ENCODE measurements around the gene ELK4.
"Not testable (repeated sequence)": the region's sequence is repeated elsewhere in the genome, so short reads cannot be mapped to it uniquely, and the experiment has no call there.

ELK4 gene

DNA sequence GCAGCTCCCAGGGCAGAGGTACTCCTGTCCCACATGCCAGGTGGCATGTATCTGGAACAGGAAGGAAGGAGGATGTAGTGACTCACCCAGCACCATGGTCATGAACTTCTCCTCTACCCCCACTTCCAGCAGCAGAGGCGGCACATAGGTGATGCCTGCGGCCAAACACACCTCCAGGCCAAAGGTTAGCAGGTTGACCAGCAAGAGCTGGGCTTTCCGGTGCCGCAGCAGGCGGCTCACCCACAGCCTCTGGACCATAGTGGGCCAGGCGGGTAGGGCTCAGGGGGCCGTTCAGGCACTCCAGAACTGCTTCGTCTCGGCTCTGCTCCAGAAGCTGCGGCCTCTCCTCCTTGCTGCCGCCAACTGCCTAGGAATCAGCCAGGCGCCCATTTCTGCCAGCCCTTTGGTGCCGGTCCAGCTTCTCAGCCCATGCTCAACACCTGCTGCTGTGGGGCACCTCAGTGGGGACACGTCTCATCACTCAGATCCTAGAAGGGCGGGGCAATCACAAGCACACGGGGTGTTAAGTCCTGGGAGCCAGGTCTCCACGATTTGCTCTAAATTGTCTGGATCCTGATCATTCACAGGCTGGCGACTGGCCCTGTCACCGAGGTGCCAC is 32.7 kb upstream of the ELK4 start:
- no peak for DNase-seq

DNA sequence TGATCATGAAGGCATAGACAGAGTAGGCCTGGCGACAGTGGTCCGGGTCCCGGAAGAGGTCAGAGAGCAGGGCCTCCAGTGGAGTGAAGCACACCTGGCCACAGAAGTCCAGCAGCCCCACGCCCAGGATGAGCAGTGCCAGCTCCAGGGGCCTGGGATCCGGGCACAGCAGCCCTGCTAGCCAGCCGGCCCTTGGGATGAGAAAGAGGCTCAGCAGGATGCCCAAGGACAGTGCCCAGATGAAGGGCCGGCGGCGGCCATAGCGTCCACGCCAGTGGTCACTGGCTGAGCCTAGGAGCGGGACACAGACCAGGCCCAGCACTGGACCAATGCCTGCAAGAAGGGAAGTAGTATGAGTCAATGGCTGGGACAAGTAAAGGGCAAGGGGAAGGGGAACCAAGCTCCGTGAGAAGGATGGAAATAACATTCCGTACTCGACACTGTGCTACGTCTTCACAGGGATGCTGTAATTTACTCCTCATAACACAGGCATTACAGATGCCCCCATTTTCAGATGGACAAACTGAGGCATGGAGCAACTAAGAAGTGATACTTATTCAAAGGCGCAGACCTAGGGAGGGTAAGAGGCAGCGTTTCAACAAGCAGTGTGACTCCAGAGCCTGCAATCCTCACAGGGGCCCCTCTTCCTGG is 31.6 kb upstream of the ELK4 start:
- no peak for DNase-seq

DNA sequence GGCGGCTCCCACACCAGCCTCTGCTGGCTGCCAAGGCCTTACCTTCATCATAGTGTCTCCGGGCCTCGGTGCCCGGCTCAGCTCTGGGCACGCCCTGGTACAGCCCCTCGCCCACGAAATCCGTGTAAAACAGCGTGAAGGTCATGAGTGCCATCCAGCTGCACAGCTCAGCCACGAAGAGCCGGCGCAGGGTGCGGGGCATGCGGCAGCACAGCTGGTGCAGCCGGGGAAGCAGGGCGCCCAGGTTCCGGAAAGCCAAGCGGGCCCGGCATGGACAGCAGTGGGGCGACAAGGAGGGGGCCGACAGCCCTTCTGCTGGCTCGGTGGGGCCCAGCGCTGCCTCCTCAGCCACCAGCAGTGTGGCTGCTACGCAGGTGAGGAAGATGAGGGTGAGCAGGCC is 31.0 kb upstream of the ELK4 start:
- DNase-seq, result no peak

DNA sequence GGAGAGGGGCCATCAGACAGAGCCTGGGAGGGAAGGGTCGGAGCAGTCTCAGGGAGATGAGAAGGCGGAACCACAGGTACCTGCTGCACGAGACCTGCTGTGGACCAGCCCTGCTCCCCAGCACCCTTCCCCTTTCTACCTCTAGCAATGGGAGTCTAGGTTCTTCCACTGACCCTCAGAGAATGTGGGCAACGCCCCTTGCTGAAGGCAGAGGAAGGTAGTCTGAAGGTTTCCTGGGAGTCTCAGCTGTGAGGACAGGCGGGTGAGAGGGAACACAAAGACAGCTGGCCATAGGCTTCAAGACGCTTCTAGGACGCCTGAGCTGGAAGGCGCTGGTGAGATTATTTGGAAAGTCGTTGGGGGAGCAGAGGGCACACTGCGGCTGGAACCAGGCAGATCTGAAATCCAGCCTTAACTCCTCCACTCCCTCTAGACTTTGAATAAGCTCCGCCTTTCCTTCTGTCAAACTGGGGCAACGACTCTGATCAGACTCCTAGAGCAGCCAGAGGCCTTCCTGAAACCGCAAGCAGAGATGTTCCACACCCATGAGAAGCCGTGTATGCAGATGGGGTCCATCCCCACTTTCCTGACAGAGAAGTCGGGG is 30.4 kb upstream of the ELK4 start:
- DNase-seq, result no peak

DNA sequence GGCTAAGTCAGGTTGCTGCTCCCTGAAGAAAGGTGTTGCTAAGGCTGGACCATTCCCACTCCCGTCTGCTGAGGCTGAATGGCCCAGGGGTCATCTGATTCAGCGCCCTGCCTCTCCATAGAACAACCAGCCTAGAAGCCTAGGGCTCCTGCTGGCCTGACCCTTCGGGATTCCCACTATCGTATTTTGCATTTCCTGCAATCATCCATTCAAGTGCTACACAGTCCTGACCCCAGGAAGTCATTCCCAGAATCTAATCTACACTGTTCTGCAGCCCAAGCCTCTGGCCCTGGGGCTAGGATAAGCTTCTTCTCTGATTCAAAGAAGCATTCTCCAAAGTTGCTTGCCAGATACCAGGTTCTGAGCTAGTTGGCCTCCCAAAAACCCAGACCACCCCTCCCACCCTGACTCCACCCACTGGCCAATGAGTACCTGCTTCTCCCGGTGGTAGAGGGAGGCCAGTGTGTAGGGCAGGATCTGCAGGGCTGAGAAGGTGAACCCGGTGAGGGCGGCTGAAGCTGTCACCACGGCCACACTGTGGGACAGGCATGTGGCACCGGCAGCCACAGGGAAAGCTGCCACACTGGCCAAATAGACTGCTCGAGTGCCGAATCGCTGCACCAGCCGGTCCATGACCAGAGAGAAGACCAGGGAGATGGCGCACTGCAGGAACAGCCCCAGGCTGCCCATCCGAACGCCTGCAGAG is 29.8 kb upstream of the ELK4 start:
- no peak for DNase-seq

DNA sequence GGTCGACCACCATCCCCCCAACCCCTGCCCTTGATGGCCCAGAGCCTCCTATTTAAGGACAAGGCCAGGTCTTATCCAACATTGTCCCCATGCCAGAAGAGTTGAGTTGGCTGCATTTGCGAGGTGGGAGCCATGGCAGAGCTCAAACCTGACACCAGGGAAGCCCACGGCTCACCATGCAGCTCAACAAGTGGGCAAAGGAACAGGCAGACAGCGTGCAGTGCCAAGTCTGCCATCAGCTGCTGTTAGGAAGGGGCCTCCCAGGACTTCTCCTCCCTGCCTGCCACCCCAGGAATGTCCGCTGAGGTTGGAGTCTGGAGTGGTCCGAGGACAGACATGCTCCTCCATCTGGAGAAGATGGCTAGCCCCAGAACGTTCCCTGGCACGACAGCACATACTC is 28.6 kb upstream of the ELK4 start:
- no peak for DNase-seq

DNA sequence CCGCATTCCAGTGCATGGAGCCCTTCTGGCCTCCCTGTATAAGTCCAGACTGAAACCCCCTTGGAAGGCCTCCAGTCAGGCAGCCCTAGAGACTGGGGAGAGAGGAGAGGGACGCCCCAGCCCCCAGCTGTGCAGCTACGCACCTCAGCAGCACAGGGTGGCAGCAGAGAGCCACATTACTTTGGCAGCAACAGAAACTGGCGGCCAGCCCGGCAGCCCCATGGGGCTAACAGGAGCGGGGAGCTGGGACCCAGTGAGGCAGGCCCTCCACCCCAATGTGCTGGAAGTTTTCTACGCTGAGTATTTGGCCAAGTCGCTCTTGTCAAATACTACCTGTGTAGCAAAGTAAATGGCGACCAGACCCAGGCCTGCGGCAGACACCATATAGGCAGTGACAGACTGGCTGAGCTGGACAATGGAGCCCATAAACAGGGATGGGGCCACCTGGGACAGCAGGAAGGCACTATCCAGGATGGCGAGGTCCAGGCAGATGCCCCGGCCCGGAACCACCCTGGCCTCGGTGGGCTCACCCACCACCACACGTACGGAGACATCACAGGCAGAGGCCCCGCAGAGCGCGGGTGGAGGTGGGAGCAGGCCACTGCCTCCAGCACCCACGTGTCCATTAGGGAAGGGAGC is 27.3 kb upstream of the ELK4 start:
- DNase-seq, result peak; percentile 81 to 82

DNA sequence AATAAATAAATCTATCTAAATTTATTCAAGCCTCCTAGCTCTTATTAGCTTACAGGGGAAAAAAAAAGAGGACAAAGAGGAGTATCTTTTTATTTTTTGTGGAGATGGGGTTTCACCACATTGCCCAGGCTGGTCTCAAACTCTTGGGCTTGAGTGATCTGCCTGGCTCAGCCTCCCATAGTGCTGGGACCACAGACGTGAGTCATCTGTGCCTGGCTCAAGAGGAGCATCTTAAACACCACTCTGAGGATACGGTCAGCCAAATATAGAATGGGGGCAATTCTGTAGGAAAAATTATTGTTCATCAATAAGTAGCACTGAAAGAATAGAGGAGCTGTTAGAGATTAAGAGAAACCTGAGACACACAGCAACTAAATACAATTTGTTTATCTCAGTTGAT is 24.4 kb upstream of the ELK4 start:
- no peak for DNase-seq

DNA sequence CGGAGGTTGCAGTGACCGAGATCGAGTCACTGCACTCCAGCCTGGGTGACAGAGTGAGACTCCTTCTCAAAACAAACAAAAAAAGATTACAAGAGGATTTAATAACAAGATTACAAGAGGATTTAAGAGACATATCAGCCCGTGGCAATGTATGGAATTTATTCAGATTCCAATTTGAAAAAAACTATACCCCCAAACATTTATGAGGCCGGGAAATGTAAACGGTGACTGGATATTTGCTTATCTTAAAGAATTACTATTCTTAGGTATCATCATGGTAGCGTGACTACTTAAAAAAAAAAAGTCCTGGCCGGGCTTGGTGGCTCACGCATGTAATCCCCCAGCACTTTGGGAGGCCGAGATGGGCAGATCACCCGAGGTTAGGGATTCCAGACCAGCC is 21.2 kb upstream of the ELK4 start:
- no peak for DNase-seq

DNA sequence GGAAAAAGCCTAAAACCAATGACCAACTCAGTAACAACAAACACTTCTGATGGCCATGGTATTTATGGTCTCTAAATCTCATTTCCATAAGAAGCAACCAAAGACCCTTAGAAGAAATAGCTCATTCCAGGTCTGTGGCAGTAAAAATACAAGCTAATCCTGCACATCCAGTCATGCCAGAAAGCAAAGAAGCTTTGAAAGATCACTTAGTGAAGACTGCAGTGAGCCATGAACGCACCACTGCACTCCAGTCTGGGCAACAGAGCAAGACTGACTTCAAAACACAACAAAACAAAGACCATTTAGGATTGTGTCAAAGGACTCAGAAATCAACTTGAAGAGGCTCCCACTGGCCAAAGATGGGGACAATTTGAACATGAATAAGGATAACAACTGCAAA is 18.4 kb upstream of the ELK4 start:
- DNase-seq, result no peak

DNA sequence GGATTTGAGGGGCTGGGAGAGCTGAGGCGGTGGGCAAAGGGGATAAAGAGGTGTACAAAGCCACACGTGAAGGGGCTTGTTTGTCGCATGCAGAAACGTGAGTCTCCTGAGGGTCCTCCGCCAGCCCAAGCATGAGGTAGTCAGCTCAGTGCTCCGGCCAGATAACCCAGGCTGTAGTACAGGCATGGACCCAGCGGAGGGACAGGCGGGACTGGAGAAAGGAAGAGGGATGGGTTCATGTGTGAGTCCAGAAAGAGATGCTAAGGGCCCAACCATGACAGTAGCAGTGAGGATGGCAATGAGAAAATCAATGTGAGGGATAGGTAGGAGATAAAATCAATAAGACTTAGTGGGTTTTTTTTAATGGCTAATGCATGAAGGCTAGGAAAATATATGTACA is 13.7 kb upstream of the ELK4 start:
- no peak for DNase-seq

DNA sequence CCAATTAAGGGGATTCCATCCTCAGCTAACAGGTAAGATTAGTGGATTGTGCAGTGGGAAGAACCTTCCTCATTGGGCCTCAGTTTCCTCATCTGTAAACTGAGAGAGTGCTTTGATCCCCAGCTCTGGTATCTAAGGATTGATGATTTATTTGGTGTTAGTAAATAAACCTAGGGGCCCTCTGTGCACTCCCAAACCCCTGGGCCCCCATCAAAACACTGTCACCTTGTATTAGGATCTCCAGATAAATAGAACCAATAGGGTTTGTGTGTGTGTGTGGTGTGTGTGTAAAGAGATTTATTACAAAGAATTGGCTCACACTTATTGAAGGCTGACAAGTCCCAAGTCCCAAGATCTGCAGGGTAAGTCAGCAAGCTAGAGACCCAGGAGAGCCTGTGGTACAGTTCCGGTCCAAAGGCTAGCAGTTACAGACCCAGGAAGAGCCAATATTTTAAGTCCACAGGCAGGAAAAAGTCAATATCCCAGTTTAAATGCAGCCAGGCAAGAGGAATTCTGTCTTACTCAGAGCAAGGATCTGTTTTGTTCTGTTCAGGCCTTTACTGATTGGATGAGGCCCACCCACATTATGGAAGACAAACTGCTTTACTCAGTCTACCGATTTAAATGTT is 11.0 kb upstream of the ELK4 start:
- no peak for DNase-seq

DNA sequence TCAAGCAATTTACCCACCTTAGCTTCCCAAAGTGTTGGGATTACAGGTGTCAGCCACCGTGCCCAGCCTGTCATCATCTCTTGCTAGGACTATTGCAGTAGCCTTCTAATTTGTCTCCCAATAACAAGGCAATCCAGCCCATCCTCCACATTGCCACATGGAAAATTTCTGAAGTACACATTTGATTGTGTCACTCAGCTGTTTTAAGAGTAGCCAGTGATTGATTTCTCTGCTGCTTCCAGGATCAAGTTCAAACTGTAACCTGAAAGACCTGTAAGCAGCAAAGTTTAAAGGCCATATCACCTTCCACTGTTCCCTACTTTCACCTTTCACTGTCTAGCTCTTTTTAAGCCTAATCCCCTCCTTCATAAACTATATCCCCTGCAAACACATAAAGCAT is 7.8 kb upstream of the ELK4 start:
- no peak for DNase-seq

DNA sequence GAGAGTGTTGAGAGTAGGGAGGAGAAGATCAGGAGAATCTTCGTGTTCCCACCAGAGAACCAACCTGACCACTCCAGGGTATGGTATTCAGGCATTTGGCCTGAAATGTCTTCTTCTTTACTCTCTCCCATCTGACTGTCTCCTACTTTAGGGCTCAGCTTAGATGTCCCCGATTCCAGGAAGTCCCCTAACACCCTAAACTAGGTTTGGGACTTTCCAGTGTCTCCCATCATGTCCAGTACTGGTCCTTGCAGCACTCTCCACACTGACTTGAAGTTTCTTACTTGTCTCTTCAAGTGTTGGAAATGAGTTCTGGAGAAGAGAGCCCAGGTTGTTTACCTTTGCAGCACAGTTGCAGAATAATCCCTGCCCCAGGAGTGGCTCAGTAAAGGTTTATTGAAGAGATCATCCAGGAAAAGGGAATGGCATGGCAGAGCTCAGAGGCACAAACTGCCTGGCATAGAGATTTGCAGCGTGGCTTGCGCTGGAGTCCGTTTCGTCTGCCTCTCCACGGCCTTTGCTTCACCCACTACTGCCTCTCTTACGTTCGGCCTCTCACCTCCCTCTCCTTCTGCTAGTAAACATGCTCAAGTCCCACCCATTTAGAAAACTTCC is 6.2 kb upstream of the ELK4 start:
- DNase-seq, result no peak

DNA sequence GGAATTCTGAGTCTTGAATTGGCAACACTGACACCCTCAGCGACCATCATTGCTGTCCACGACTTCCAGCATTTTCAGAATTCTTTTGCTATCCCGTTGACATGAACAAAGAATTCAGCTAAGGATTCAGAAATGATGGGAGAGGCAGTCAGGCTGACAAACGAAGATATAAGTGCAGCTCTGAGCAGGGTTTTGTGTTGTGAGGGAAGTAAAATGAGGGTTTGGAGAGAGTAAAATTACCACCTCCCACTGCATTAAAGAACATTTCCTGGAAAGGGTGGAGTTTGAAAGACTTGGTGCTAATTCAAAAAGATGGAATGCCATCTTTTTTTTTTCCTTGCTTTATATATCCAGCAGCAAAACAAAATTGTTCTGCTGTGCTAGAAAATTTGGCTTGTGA is 4.9 kb upstream of the ELK4 start:
- no peak for DNase-seq

DNA sequence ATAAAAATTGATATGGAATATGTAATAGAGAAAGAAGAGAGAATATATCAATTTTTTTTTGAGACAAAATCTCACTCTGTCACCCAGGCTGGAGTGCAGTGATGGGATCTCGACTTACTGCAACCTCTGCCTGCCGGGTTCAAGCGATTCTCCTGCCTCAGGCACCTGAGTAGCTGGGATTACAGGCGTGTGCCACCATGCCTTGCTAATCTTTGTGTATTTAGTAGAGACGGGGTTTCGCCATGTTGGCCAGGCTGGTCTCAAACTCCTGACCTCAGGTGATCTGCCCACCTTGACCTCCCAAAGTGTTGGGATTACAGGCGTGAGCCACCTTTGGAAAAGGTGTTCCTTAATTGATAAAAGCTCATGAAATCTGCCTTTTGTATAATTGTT is 4.3 kb upstream of the ELK4 start:
- DNase-seq, result not testable (repeated sequence)

DNA sequence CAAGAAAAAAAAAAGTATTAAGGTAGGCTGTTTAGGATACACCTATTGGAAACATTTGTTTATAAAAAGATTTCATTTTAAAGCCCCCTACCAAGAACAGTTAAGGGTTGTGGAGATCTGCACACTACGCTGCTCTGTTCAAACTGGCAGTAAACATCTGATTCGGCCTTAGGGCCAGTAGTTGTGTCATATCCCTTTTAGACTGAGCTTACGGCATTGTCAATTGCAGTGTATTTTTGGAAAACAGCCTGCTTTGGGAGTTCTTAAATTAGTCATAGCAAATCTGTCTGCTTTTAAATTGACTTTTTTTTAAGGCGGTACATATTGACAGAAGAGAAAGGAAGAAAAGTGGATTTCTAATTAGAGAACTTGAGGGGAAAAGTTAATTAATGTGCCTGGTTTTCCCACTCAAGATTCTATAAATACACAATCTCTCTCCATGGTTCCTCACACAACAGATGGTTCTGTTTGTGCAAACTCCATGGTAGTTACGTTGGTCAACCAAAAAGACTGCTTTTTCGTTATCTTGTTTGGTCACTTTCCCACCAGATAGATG is 1.7 kb upstream of the ELK4 start:
- DNase-seq, result no peak

DNA sequence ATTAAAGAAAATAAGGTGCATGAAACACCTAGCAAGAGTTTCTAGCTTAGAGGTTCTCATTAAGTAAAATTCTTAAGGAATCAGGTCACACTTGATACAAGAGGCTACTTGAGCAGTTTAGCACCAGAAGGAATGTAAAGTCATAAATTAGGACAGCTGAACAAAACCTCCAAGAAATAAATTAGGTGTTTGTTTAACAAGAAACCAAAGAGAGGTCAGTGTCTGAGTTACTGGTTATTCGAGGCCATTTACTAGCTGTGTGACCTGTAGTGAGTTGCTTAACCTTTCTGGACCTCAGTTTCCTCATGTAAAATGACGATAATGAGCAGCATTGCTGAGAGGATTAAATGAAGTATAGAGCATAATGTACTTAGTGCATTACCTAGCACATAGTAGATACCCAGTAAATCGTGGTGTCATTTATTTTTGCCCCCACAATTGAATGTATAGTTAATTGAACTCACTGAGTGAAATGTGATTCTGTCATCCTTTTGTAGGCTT is 908 bp upstream of the ELK4 start:
- no peak for DNase-seq

DNA sequence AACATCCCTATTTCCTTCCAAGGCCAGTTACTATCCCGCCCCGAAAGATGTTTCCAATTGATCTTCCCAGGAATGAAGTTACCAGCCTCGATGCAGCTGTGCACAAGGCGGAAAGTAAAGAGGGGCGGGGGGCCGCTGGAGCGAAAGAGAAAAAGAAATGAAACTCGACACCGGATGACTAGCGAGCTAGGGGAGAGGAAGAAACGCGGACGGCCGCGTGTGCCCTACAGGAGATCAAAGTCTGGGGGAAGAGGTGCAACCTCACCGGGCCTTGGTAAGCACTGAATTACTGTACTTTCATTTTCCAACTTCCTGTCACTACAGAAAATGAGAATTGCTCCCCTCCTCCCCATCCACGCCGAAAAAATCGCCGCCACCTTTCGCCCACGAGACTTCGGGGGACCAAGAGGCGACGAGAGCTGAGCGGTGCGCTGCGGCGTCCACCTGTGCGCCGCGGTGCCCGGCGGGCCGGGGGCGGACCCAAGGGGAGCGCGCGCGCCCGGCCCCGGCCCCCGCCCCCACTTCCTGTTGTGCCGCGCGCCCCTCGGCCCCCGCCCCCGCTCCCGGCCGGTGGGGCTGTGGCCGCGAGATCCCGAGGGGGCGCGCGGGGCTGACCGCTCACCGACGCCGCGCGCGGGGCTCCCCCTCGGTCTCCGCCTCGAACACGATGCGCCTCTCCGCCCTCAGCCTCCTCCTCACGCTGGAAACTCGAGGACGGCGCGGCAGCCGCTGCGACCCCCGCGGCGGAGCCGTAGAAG is 622 bp downstream of the ELK4 start:
- peak; percentile 79 to 83 for DNase-seq

DNA sequence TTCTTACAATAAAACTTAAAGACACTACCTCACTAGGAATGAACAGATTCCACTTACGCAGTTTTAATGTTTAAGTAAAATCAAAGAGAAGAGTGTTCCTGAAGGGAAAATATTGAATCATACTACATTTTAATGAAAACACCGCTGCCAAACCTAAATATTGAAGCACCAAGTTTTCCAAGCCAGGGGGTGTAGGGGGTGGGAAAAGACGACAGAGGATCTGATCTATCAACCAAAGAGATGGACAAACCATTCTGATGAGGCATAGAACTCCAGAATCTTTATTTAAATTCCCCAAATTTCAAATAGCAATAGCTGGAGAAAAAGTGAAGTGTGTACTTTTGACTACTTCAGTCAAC is 1.2 kb downstream of the ELK4 start:
- no peak for DNase-seq

DNA sequence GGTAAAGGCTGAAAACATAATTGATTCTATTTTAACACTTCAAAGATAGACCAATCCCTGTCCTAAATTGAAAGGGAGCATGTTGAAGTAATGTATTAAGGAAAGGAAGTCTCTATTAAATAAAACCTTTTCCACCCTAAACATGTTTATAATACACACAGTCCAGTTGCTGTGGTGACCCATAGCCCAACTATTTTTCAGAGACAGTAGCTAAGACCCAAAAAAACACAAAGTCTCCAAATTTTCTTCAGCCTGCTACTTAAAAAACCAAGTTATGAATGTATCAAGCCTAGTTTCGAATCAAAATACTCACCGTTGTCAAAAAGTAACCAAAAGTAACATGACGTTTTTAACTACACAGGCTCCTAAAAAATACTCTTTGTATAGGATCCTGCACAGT is 1.6 kb downstream of the ELK4 start:
- DNase-seq, result no peak

DNA sequence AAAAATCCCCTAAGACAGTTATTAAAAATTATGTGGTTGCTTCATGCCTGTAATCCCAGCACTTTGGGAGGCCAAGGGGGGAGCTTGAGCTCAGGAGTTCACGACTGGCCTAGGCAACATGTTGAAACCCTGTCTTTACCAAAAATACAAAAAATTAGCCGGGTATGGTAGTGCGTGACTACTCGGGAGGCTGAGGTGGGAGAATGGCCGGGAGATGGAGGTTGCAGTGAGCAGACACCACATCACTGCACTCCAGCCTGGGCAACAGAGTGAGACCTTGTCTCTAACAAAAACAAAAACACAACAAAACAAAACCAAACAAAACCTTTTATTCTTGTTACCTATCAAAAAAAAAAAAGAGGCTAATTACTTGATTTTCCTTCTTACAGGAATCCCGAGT is 2.1 kb downstream of the ELK4 start:
- peak in 1 of 2 donors; percentile 14 for DNase-seq

Data from stimulated activated CD4-positive, alpha-beta T cell treated with anti-CD3 and anti-CD28 coated beads, Interleukin-2, amount 100 ng/mL, for 24 hours (primary cell).